Measurements from ENCODE around the gene ZBTB20. TPM values are rescaled to one million over a fixed set of nuclear protein-coding genes. Genes with fewer than 3 reads are reported as not detected.

ZBTB20 gene
- total and polyA plus RNA-seq, 10 of the 15 experiments (the other 5 are each of a cell fraction or from before 2014, with no cell fraction given): 0.20 to 5.5 (median 2.2) TPM

GRCh38 chr3:115134648-115135347, 12.3 kb downstream of the ZBTB20 start (continued):
- TF ChIP-seq TARDBP (IDR thresholded peaks at IDR 0.05; ENCODE audit: borderline replicate concordance): no peak
- no peak for TF ChIP-seq SP1 (IDR thresholded peaks at IDR 0.05; ENCODE audit: low read depth, low read length)
- TF ChIP-seq HDGF (IDR thresholded peaks at IDR 0.05): no peak
- no peak for TF ChIP-seq HCFC1 (IDR thresholded peaks at IDR 0.05; ENCODE audit: low read length)
- no peak for TF ChIP-seq BCL3 (IDR thresholded peaks at IDR 0.05; ENCODE audit: borderline replicate concordance, insufficient read depth, low read depth, low read length, poor library complexity, severe bottlenecking)
- TF ChIP-seq KDM1A (IDR thresholded peaks at IDR 0.05; ENCODE audit: borderline replicate concordance): no peak
- no peak for TF ChIP-seq MXI1 (IDR thresholded peaks at IDR 0.05; ENCODE audit: low read depth, low read length)
- no peak for TF ChIP-seq MLLT1 (IDR thresholded peaks at IDR 0.05)

DNA sequence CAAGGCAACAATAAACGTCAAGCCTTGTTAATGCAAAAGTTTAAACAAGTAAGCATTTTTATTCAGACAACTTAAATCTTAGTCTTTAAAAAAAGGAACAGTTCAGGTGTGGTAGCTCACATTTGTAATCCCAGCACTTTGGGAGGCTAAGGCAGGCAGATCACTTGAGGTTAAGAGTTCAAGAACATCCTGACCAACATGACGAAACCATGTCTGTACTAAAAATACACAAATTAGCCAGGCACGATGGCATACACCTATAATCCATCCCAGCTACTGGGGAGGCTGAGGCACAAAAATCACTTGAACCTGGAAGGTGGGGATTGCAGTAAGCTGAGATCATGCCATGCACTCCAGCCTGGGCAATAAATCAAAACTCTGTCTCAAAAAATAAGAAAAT, 19.9 kb downstream of the ZBTB20 start:
- H2AFZ ChIP-seq (ENCODE audit: control insufficient read depth, low read depth, low read length): no peak overlapping the region
- H3K36me3 ChIP-seq (ENCODE audit: control insufficient read depth in 2 of 2, insufficient read depth in 2 of 2, low read length in 1 of 2): no peaks in the 10 kb centered on the region
- CTCF ChIA-PET: interaction anchor here (1.0 kb wide), 1 partner anchor 17 kb away, joined by 3 read pairs; no protein-coding TSS in a partner anchor
- H4K20me1 ChIP-seq (ENCODE audit: control insufficient read depth, insufficient read depth): no peaks in the 10 kb centered on the region
- no peak for ATAC-seq
- TF ChIP-seq YBX1 (IDR thresholded peaks at IDR 0.05) (no peak), NFYA (IDR thresholded peaks at IDR 0.05; ENCODE audit: borderline replicate concordance, low read depth, low read length) (no peak), TAF1 (IDR thresholded peaks at IDR 0.05; ENCODE audit: borderline replicate concordance, low read depth, low read length) (no peak)
- POLR2A ChIA-PET: no interaction called here
- SMC1A ChIA-PET (ENCODE audit: uncharacterized antibody, unreplicated experiment): interaction anchor here (1.4 kb wide), 1 partner anchor 26 kb away, joined by 3 read pairs; no protein-coding TSS in a partner anchor
- intact Hi-C loops (cut with micrococcal nuclease; ENCODE audit: unreplicated experiment) (no loop called here), in situ Hi-C loops (cut with MboI) (no loop called here)
- 33% methylated on average over 3 of the region's 3 CpGs for WGBS (ENCODE audit: insufficient coverage, insufficient replicate concordance, low lambda C conversion rate, missing lambda C conversion rate)
- H3K4me3 ChIP-seq: no peak overlapping the region
- RAD21 ChIA-PET (ENCODE audit: unreplicated experiment): no interaction called here
- no peaks in the 10 kb centered on the region for H3K79me2 ChIP-seq (ENCODE audit: control insufficient read depth, insufficient read depth, low read length)
- DNase-seq (ENCODE audit: low read depth, low spot score): no peak
- no peaks in the 10 kb centered on the region for H3K9me3 ChIP-seq (replicated peaks; ENCODE audit: control insufficient read depth, insufficient read depth, low read length)
- no peak overlapping the region for H3K27ac ChIP-seq (ENCODE audit: control insufficient read depth, insufficient read depth)
- peak; percentile 73 for FAIRE-seq
- H3K4me1 ChIP-seq (ENCODE audit: control insufficient read depth, insufficient read depth, low read length): no peaks in the 10 kb centered on the region
- no peaks in the 10 kb centered on the region for H3K27me3 ChIP-seq (replicated peaks in 1 of 2; ENCODE audit: control insufficient read depth in 2 of 2, insufficient read depth in 2 of 2, low read length in 1 of 2)
- H3K9ac ChIP-seq (ENCODE audit: control insufficient read depth, insufficient read depth, low read length): no peak overlapping the region
- no peak overlapping the region for H3K4me2 ChIP-seq (ENCODE audit: control insufficient read depth, insufficient read depth)
- BruUV-seq (replicated peaks): no TSS peak
